Stomach (tissue), 4 donors: ENCODE data around the gene NAV2.

Experiments used
- CTCF ChIP-seq, 7 experiments: fragments of 450-650 bp in 4 of 7; fragments of 200-600 bp in 3 of 7; sonication (generic) in 3 of 7; IDR thresholded peaks; one replicate each; pipeline ENCODE4 v1.5.1; 2016 to 2019; ENCODE audit warnings: antibody characterized with exemption in 7 of 7, control low read depth in 2 of 7, mild to moderate bottlenecking in 1 of 7
- EP300 ChIP-seq: sonication (generic); formaldehyde crosslinking; IDR thresholded peaks from one replicate; pipeline ENCODE4 v1.6.1; 2017; ENCODE audit warnings: antibody characterized with exemption
- POLR2A ChIP-seq, 4 donors: fragments of 450-650 bp; IDR thresholded peaks; one replicate each; pipeline ENCODE4 v1.6.1; 2016; ENCODE audit warnings: antibody characterized with exemption in 4 of 4, control low read depth in 2 of 4, mild to moderate bottlenecking in 1 of 4, moderate library complexity in 1 of 4
- POLR2AphosphoS5 ChIP-seq, 3 donors: sonication (generic); formaldehyde crosslinking; IDR thresholded peaks; one replicate each; pipeline ENCODE4 v1.6.1; 2016; ENCODE audit warnings: antibody characterized with exemption in 3 of 3

GRCh38 chr11:20060647-20061205, 348.1 kb downstream of the NAV2 start:
- TF ChIP-seq POLR2AphosphoS5 (IDR thresholded peaks at IDR 0.05) (no peak), CTCF (IDR thresholded peaks at IDR 0.05) (no peak), POLR2A (IDR thresholded peaks at IDR 0.05) (no peak), EP300 (no peak)
